ENCODE results near the gene DACT2.
"Not testable (repeated sequence)": the region's sequence is repeated elsewhere in the genome, so short reads cannot be mapped to it uniquely, and the experiment has no call there.

DACT2 gene

GRCh38 chr6:168300975-168301647 is 18.5 kb downstream of the DACT2 start:
- no peak for DNase-seq

- no peak for DNase-seq
Measured at GRCh38 chr6:168299541-168300511, 19.8 kb downstream of the DACT2 start.

GRCh38 chr6:168297643-168298042 is 21.9 kb downstream of the DACT2 start:
- no peak for DNase-seq

GRCh38 chr6:168294901-168295300 is 24.7 kb downstream of the DACT2 start:
- DNase-seq: no peak

DNA sequence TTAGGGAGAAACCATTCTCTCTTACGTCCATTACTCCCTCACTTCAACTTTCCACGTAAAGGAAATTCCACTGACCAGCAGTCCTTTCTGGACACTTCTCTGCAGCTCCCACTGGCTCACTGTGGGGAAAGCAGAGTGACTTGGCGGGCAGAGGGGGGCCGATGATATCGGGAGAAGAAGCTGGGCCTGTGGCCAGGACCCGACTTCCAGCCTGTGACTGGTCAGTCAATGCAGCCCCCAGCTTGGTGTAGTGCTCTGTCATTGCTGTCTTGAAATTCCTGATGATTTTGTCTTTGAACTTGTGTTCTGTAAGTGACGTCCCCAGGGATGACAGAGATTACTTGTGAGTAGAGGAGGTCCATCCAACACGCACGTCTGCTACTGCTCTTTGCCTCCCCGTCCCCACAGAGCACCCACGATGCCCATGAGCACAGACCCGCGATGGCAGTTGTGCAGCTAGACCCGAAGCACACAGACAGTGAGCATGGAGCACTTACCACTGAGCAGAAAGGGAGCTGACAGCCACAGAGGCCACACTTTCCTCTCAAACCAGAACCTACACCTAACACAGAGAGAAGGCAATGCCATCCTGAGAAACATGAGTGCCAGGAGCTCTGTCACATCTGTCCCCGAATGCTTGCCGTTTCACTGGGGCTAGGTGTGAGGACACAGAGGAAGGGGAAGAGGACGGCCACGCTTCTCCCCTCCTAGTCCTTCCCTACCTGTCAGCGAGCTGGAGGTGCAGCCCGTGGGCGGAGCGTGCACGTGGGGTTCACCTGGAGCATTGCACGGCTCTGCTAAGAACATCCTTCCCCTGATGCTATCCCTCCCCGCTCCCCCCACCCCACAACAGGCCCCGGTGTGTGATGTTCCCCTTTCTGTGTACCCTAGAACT is 25.7 kb downstream of the DACT2 start:
- no peak for DNase-seq

DNA sequence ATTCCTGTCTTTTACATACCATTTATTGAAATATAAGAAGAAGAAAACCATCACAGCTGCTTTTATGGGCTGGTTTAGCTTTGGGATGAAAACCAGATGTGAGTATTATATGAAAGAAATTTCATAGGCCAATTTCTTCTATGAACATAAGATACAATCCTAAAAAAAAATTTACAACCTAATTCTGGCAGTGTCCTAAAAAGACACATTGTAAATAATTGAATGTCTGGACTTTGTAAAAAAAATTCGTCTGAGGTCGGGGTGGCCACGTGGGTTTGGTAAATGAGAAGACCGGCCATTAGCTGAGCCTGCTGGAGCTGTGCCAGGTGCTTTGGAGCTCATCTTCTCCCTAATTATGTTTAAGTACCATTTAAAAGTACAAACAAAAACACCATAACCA is 26.8 kb downstream of the DACT2 start:
- DNase-seq: no peak

DNA sequence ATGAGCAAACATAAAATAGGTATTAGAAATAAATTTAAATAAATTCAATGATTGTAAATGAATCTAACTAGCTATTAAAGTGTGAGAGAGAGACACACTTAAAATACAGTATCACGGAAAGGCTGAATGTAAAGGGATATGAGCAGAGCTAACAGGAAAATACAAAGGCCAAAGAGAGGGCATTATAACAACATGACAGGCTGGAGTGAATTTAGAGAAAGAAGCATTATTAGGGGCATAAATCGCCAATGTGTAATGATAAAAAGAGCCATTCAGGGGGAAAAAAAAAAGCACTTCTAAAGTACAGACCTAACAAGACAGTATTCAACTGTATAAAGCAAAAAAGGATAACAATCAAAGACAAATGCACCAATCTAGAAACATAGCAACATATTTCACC is 28.1 kb downstream of the DACT2 start:
- DNase-seq: no peak

DNA sequence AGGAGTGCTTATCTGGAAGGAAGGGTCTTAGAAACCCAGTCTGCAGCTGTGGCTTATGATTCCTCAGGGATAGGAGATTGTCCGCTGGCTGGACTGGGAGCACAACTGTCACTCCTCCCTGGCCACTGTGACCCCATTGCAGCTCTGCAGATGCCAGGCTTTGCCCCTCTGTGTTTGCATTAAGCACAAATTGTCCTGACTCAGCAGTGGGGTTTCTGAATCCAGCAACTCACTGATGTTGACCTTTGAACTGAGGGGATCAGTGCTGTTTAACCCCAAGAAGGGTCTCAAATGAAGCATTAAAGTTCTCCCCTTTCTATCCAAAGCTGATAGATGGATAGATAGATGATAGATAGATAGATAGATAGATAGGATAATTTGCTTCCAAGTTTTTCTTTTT is 29.5 kb downstream of the DACT2 start:
- DNase-seq: no peak

GRCh38 chr6:168289571-168289962 is 30.0 kb downstream of the DACT2 start:
- DNase-seq: no peak

DNA sequence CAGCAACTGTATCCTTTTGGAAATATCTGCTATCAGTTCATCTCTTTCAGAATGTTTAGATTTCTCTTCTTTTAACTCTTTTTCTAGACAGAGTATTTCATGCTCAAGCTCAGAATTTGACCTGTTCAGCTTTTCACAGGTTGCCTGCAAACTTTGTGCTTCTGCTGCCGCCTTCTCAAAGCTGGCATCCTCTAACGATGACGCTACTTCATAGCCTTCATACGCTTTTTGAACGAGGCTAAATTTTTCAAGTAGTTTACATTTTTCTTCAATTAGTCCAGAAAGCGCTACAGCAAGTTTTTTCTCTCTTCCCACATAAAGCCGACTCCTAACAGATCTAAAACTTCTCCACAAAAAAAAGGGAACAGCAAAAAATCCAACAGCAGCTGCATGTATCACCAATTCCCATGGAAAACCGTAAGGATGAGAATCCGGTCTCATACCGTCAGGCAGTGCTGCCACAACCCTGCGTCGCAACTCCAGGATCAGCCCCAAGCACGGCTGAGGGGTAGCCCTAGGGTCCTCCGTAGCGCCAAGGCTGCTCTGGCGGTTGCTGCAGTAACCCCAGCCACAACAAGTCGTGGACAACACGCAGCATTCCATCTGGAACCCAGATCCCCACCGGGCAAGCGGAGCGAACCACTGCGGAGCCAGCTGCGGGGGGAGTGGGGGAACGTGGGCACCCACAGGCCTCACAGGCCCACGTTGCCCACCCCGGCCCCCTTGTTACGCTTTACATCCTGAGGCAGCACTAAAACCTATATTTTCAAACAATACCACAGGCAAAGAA is 30.6 kb downstream of the DACT2 start:
- no peak for DNase-seq

GRCh38 chr6:168287460-168287859 is 32.1 kb downstream of the DACT2 start:
- not testable (repeated sequence) for DNase-seq

DNA sequence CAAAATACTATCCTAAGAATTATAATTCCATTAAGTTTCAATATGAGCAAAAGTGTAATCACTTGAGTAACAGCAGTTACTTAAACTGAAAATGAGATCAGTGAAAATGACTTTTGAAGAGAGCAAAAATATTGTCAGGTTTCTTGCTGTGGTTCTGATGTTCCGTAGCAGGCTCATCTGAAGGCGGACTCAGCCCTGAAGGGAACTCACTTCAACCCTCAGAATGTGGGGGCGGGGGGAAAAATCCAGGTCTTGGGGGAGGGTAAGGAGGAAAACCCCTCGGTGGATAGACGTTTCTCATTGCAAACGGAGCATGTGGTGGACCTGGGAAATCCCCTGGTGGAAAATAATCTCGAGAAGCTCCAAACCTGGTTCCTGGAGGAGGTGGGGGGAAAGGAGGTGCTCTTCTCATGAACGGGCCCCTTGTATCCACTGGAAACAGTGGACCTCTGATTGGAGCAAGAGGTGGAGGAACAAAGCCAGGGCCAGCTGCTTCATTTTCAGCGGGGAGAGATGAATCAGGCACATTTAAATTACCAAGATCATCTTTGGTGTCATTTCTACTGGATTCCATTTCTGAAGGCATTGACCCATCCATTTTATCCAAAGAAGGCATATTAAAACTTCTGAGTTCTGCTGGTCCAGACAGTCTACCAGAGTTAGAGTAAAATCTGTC is 32.7 kb downstream of the DACT2 start:
- DNase-seq: not testable (repeated sequence)

DNA sequence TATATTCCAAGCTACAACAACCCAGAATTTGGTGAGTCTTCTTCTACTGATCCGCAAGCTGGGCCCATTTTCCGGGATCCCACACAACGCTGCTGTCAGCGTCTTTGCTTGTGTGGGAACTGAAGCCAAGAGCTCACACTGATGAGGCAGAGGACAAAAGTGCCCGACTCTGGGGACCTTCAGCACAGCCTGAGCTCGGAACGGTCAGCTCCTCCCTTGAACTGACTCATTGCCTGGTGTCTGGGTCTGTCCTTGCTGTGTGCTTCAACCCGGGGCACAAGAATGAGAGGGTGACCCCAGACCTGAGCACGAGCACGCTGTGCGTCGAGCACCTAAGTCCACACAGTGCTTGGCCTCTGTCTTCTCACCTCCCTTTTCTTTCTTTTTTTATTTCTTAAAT is 33.5 kb downstream of the DACT2 start:
- DNase-seq: no peak

- DNase-seq: no peak
Measured at GRCh38 chr6:168285456-168285855, 34.1 kb downstream of the DACT2 start.

- DNase-seq: no peak
Measured at GRCh38 chr6:168284187-168284586, 35.4 kb downstream of the DACT2 start.

DNA sequence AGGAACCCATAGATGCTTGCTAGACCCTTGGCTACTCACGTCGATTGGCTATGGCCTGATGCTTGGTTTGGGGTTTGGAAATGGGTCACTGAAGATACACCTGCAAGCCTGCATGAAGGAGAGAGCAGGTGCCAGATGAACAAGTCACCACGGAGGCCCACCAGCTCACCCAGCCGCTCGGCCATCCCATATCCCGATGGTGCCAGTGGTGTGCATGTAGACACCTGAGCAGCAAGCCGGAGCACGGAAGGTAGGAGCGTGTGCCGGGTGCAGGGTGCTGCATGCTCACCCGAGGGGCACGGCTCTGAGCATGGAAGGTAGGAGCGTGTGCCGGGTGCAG is 35.9 kb downstream of the DACT2 start:
- no peak for DNase-seq

GRCh38 chr6:168282985-168283685 is 36.4 kb downstream of the DACT2 start:
- DNase-seq: no peak

GRCh38 chr6:168281826-168282225 is 37.8 kb downstream of the DACT2 start:
- no peak for DNase-seq

DNA sequence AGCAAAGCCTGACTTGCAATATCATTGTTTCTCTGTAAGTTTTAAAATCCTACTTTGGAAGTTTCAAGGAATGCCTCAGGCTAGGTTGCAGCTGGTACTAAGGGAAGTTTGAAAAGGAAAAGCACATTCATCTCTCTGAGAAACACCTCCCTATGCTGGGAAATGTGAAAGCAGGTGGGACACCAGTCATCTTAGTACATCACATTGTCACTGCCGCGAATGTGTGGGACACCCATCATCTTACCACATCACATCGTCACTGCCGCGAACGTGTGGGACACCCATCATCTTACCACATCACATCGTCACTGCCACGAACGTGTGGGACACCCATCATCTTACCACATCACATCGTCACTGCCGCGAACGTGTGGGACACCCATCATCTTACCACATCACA is 38.3 kb downstream of the DACT2 start:
- not testable (repeated sequence) for DNase-seq

DNA sequence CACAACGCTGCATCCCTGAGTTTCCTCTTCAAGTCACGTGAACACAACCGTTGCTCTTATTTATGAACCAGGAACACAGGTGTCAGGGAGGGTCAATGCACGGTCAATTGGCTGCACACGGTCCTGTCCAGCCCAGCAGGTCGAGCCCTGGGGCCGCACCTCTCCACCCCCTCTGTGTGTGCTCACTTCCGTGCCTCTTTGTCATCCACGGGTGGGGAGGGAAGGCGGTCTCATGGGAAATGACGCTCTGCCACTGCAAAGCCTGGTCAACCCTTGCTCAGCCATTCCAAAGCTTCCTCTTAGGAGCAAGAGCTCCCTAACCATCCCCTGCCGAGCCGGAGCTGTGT is 38.7 kb downstream of the DACT2 start:
- DNase-seq: no peak

Data from KG1 (cell line).